ACC112 (cell line): ENCODE results near the gene ANGEL1.

Experiments
- H2AFZ ChIP-seq: fragments of 200-600 bp; sonication (generic); one replicate; pipeline ENCODE4 v1.6.0; 2017; ENCODE audit warnings: antibody characterized with exemption, low read length; ENCODE audit not compliant: unreplicated experiment
- H3K27ac ChIP-seq: fragments of 200-600 bp; sonication (generic); 2 replicates; pipeline ENCODE4 v1.5.1; 2014; ENCODE audit warnings: low read depth, mild to moderate bottlenecking, antibody characterized with exemption, low read length, moderate library complexity
- H3K27me3 ChIP-seq: fragments of 200-600 bp; sonication (generic); 2 replicates; pipeline ENCODE4 v1.6.1; 2014; ENCODE audit warnings: mild to moderate bottlenecking, antibody characterized with exemption, low read length, moderate library complexity, mixed read lengths; ENCODE audit not compliant: insufficient read depth
- H3K36me3 ChIP-seq: fragments of 200-600 bp; sonication (generic); 2 replicates; pipeline ENCODE4 v1.6.1; 2016; ENCODE audit warnings: mild to moderate bottlenecking, antibody characterized with exemption, low read length, moderate library complexity, mixed read lengths; ENCODE audit not compliant: insufficient read depth
- H3K4me1 ChIP-seq: fragments of 200-600 bp; sonication (generic); one replicate; pipeline ENCODE4 v1.6.1; 2016; ENCODE audit warnings: low read length, mixed read lengths; ENCODE audit not compliant: insufficient read depth, unreplicated experiment, control insufficient read depth
- H3K4me3 ChIP-seq: fragments of 200-600 bp; sonication (generic); 2 replicates; pipeline ENCODE4 v1.5.1; 2014; ENCODE audit warnings: mild to moderate bottlenecking, low read depth, low read length
- H3K79me2 ChIP-seq: fragments of 200-600 bp; sonication (generic); one replicate; pipeline ENCODE4 v1.6.0; 2016; ENCODE audit warnings: low read length; ENCODE audit not compliant: control insufficient read depth, unreplicated experiment, insufficient read depth

ANGEL1 gene

GRCh38 chr14:76778546-76779215 lies 34.0 kb downstream of the ANGEL1 start:
- peaks cover 11% of the 10 kb centered on the region for H3K4me1 ChIP-seq
- no peak overlapping the region for H3K4me3 ChIP-seq
- H2AFZ ChIP-seq: no peak overlapping the region
- no peaks in the 10 kb centered on the region for H3K36me3 ChIP-seq
- H3K27me3 ChIP-seq: no peaks in the 10 kb centered on the region
- H3K27ac ChIP-seq: no peak overlapping the region
- no peaks in the 10 kb centered on the region for H3K79me2 ChIP-seq

GRCh38 chr14:76777721-76778120 lies 35.0 kb downstream of the ANGEL1 start:
- Histone ChIP-seq H3K36me3 (no peaks in the 10 kb centered on the region), H3K27me3 (no peaks in the 10 kb centered on the region), H2AFZ (no peak overlapping the region), H3K27ac (no peak overlapping the region), H3K4me1 (peaks cover 21% of the 10 kb centered on the region), H3K79me2 (no peaks in the 10 kb centered on the region), H3K4me3 (no peak overlapping the region)

- Histone ChIP-seq H3K36me3 (no peaks in the 10 kb centered on the region), H3K79me2 (no peaks in the 10 kb centered on the region), H2AFZ (no peak overlapping the region), H3K27me3 (no peaks in the 10 kb centered on the region), H3K4me3 (no peak overlapping the region), H3K4me1 (peaks cover 25% of the 10 kb centered on the region), H3K27ac (no peak overlapping the region)
Observed at GRCh38 chr14:76776428-76777251, 36.0 kb downstream of the ANGEL1 start.

GRCh38 chr14:76775695-76776427 lies 36.8 kb downstream of the ANGEL1 start:
- no peaks in the 10 kb centered on the region for H3K79me2 ChIP-seq
- no peaks in the 10 kb centered on the region for H3K27me3 ChIP-seq
- H3K4me1 ChIP-seq: peaks cover 19% of the 10 kb centered on the region
- H3K27ac ChIP-seq: no peak overlapping the region
- H3K4me3 ChIP-seq: no peak overlapping the region
- no peak overlapping the region for H2AFZ ChIP-seq
- H3K36me3 ChIP-seq: no peaks in the 10 kb centered on the region

- Histone ChIP-seq H3K79me2 (no peaks in the 10 kb centered on the region), H3K36me3 (no peaks in the 10 kb centered on the region), H3K27me3 (no peaks in the 10 kb centered on the region), H3K4me3 (no peak overlapping the region), H2AFZ (no peak overlapping the region), H3K27ac (no peak overlapping the region), H3K4me1 (peaks cover 19% of the 10 kb centered on the region)
Observed at GRCh38 chr14:76774821-76775694, 37.6 kb downstream of the ANGEL1 start.

- Histone ChIP-seq H3K36me3 (no peaks in the 10 kb centered on the region), H3K4me3 (no peak overlapping the region), H2AFZ (no peak overlapping the region), H3K4me1 (peaks cover 19% of the 10 kb centered on the region), H3K79me2 (no peaks in the 10 kb centered on the region), H3K27me3 (no peaks in the 10 kb centered on the region), H3K27ac (0 out of 2 replicates have a peak overlapping the region, but pooled peaks have one; percentile 76)
Observed at GRCh38 chr14:76773956-76774820, 38.5 kb downstream of the ANGEL1 start.

GRCh38 chr14:76773188-76773885 lies 39.3 kb downstream of the ANGEL1 start:
- Histone ChIP-seq H3K79me2 (no peaks in the 10 kb centered on the region), H3K4me3 (peak overlapping the region; percentile 59; the same call in 1 of the 2 replicates), H3K27me3 (no peaks in the 10 kb centered on the region), H3K36me3 (no peaks in the 10 kb centered on the region), H3K27ac (peak overlapping the region; percentile 76), H2AFZ (peak overlapping the region; percentile 85), H3K4me1 (peaks cover 19% of the 10 kb centered on the region)

- Histone ChIP-seq H3K27ac (peak overlapping the region; percentile 76), H3K4me3 (peak overlapping the region; percentile 59; the same call in 1 of the 2 replicates), H3K79me2 (no peaks in the 10 kb centered on the region), H3K27me3 (no peaks in the 10 kb centered on the region), H3K36me3 (no peaks in the 10 kb centered on the region), H2AFZ (peak overlapping the region; percentile 85), H3K4me1 (peaks cover 19% of the 10 kb centered on the region)
Observed at GRCh38 chr14:76772300-76773187, 40.1 kb downstream of the ANGEL1 start.
